WERI-Rb-1 (cell line): ENCODE data around the gene OSCP1.

ENCODE experiments used
- DNase-seq: peaks from one replicate; pipeline ENCODE4 v3.0.0-alpha.2; 2020
- H3K27ac ChIP-seq: fragments of 250-450 bp; sonication (Bioruptor Pico); 2 replicates; pipeline ENCODE4 v1.5.1; 2020; ENCODE audit warnings: mild to moderate bottlenecking, moderate library complexity
- H3K27me3 ChIP-seq: fragments of 250-450 bp; sonication (Bioruptor Pico); 2 replicates; pipeline ENCODE4 v1.5.1; 2021; ENCODE audit warnings: mild to moderate bottlenecking, low read depth, moderate library complexity; ENCODE audit not compliant: insufficient read depth, severe bottlenecking
- H3K36me3 ChIP-seq: fragments of 250-450 bp; sonication (Bioruptor Pico); 2 replicates; pipeline ENCODE4 v1.5.1; 2020; ENCODE audit warnings: mild to moderate bottlenecking, moderate library complexity
- H3K4me3 ChIP-seq: 2 replicates; pipeline ENCODE4 v1.5.1; 2011; ENCODE audit warnings: low read depth, mild to moderate bottlenecking, control low read depth, low read length
- H3K9me3 ChIP-seq: fragments of 250-450 bp; sonication (Bioruptor Pico); 2 replicates; pipeline ENCODE4 v1.5.1; 2021; ENCODE audit warnings: mild to moderate bottlenecking, moderate library complexity; ENCODE audit not compliant: severe bottlenecking
- CTCF ChIP-seq: IDR thresholded peaks from 2 replicates; pipeline ENCODE4 v1.5.1; 2011; ENCODE audit warnings: low read depth, mild to moderate bottlenecking, control low read depth, inconsistent platforms, low read length

Gene OSCP1

DNA sequence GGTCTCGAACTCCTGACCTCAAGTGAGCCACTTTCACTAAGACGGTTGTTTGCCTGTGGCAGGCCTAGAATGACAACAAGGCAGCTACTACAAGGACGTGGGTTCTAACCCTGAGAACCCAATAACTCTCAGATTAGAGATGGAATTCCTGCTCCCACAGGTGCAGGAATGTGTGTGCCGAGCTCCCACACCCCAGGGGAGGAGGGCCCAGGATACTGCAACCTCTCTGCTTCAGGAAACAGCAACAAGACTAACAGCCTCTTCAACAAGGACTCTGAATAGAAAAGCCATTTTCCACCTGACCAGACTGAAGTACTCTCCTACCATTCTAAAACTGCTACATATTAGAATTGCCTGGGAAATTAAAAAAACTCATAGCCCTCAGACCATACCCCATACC is 57.4 kb downstream of the OSCP1 start:
- no peak for TF ChIP-seq CTCF
- Histone ChIP-seq H3K27ac (no peak overlapping the region), H3K9me3 (no peaks in the 10 kb centered on the region), H3K36me3 (peaks cover 19% of the 10 kb centered on the region), H3K4me3 (no peak overlapping the region), H3K27me3 (no peaks in the 10 kb centered on the region)
- DNase-seq = no peak

GRCh38 chr1:36391271-36391670 is 59.0 kb downstream of the OSCP1 start:
- Histone ChIP-seq H3K4me3 (no peak overlapping the region), H3K27me3 (no peaks in the 10 kb centered on the region), H3K36me3 (peaks cover 19% of the 10 kb centered on the region), H3K27ac (no peak overlapping the region), H3K9me3 (no peaks in the 10 kb centered on the region)
- no peak for DNase-seq
- no peak for TF ChIP-seq CTCF

GRCh38 chr1:36390411-36390810 is 59.8 kb downstream of the OSCP1 start:
- TF ChIP-seq CTCF = no peak
- H3K4me3 ChIP-seq = no peak overlapping the region
- peaks cover 19% of the 10 kb centered on the region for H3K36me3 ChIP-seq
- no peak overlapping the region for H3K27ac ChIP-seq
- H3K27me3 ChIP-seq = no peaks in the 10 kb centered on the region
- H3K9me3 ChIP-seq = no peaks in the 10 kb centered on the region
- no peak for DNase-seq

- no peak overlapping the region for H3K27ac ChIP-seq
Observed at GRCh38 chr1:36389999-36390398, 60.3 kb downstream of the OSCP1 start.

DNA sequence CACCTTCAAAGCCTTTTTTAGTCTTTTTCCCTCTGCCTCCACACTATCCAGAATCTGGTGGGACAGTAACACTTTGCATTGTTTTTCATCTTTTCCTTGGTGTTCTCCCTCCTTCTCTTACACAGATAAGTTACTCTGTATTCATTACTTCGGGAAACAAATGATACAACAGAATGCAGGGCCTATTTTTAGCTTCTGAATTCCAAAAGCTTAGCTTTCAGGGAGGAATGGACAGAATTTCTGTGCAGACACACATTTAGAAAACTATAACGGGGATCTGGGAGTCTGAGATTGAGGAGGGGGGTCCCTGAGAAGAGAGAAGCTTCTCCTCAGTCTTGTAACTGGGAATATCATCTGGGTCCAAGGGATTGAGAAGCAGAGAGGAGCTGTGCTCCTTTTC is 61.0 kb downstream of the OSCP1 start:
- peaks cover 19% of the 10 kb centered on the region for H3K36me3 ChIP-seq
- H3K27me3 ChIP-seq = no peaks in the 10 kb centered on the region
- no peak for DNase-seq
- no peak for TF ChIP-seq CTCF
- H3K27ac ChIP-seq = no peak overlapping the region
- no peaks in the 10 kb centered on the region for H3K9me3 ChIP-seq
- no peak overlapping the region for H3K4me3 ChIP-seq

More at GRCh38 chr1:36389999-36390398, 60.3 kb downstream of the OSCP1 start:
- no peak for TF ChIP-seq CTCF
- Histone ChIP-seq H3K27me3 (no peaks in the 10 kb centered on the region), H3K4me3 (no peak overlapping the region), H3K36me3 (peaks cover 19% of the 10 kb centered on the region), H3K9me3 (no peaks in the 10 kb centered on the region)
- no peak for DNase-seq
